HEK293 (cell line): ENCODE measurements around the gene CPT1A.

Experiments used
- CTCF ChIA-PET: fragments of 350-600 bp; formaldehyde crosslinking; extraction: SDS; loops from one replicate; lab custom pipeline; 2021; ENCODE audit warnings: antibody characterized with exemption; lab: Yijun Ruan, JAX
- POLR2A ChIA-PET: fragments of 300-600 bp; formaldehyde crosslinking; extraction: SDS; loops from one replicate; lab custom pipeline; 2020; ENCODE audit warnings: antibody characterized with exemption, inconsistent platforms; lab: Yijun Ruan, JAX
- H3K27ac ChIP-seq: fragments of 200-500 bp; sonication (Bioruptor generic); 2 replicates; pipeline ENCODE4 v1.5.1; 2014; ENCODE audit warnings: low read depth, low read length, control low read depth, inconsistent platforms; ENCODE audit errors: extremely low read depth
- H3K36me3 ChIP-seq, 2 experiments: fragments of 200-500 bp in 1 of 2; sonication (Bioruptor generic) in 1 of 2; 1 replicate in 1 of 2; 2 replicates in 1 of 2; pipeline ENCODE4 v1.5.1; 2014 to 2017; ENCODE audit warnings: inconsistent platforms in 2 of 2, low read length in 2 of 2; ENCODE audit not compliant: control insufficient read depth in 2 of 2, insufficient read depth in 1 of 2
- H3K4me1 ChIP-seq: fragments of 200-500 bp; sonication (Bioruptor generic); 2 replicates; pipeline ENCODE4 v1.5.1; 2014; ENCODE audit warnings: mild to moderate bottlenecking, low read length, inconsistent platforms; ENCODE audit not compliant: control insufficient read depth, insufficient read depth
- H3K4me3 ChIP-seq: 2 replicates; pipeline ENCODE4 v1.5.1; 2011; ENCODE audit warnings: low read depth, mild to moderate bottlenecking, control low read depth, low read length, moderate library complexity
- H3K9me3 ChIP-seq: fragments of 200-500 bp; sonication (Bioruptor generic); 2 replicates; pipeline ENCODE4 v1.5.1; 2014; ENCODE audit warnings: low read depth, low read length, inconsistent platforms; ENCODE audit not compliant: control insufficient read depth, insufficient read depth
- KLF1 ChIP-seq: fragments of 450-650 bp; formaldehyde crosslinking; IDR thresholded peaks from 2 replicates; pipeline ENCODE4 v1.5.1; 2016; ENCODE audit warnings: missing biosample characterization, missing genetic modification characterization
- PATZ1 ChIP-seq: fragments of 450-650 bp; formaldehyde crosslinking; IDR thresholded peaks from 2 replicates; pipeline ENCODE4 v1.5.1; 2016; ENCODE audit warnings: missing biosample characterization, missing genetic modification characterization
- ZBTB26 ChIP-seq: fragments of 450-650 bp; formaldehyde crosslinking; optimal IDR thresholded peaks from 2 replicates; pipeline ENCODE3; 2016; ENCODE audit warnings: missing biosample characterization, mild to moderate bottlenecking, missing genetic modification characterization
- ZBTB6 ChIP-seq: fragments of 450-650 bp; formaldehyde crosslinking; IDR thresholded peaks from 2 replicates; pipeline ENCODE4 v1.5.1; 2017; ENCODE audit warnings: missing biosample characterization, missing genetic modification characterization
- ZFP3 ChIP-seq: fragments of 450-650 bp; formaldehyde crosslinking; IDR thresholded peaks from 2 replicates; pipeline ENCODE4 v1.5.1; 2016; ENCODE audit warnings: low read depth, missing biosample characterization, missing genetic modification characterization
- ZFP37 ChIP-seq: fragments of 450-650 bp; formaldehyde crosslinking; IDR thresholded peaks from 2 replicates; pipeline ENCODE4 v1.5.1; 2016; ENCODE audit warnings: missing biosample characterization, missing genetic modification characterization
- ZFP41 ChIP-seq: fragments of 450-650 bp; formaldehyde crosslinking; IDR thresholded peaks from 2 replicates; pipeline ENCODE4 v1.5.1; 2016; ENCODE audit warnings: missing biosample characterization, missing genetic modification characterization, borderline replicate concordance
- ZNF10 ChIP-seq: fragments of 450-650 bp; formaldehyde crosslinking; IDR thresholded peaks from 2 replicates; pipeline ENCODE4 v1.5.1; 2017; ENCODE audit warnings: missing biosample characterization, missing genetic modification characterization
- ZNF133 ChIP-seq: fragments of 450-650 bp; formaldehyde crosslinking; IDR thresholded peaks from 2 replicates; pipeline ENCODE4 v1.5.1; 2016; ENCODE audit warnings: missing biosample characterization, missing genetic modification characterization
- ZNF146 ChIP-seq: fragments of 450-650 bp; formaldehyde crosslinking; IDR thresholded peaks from 2 replicates; pipeline ENCODE4 v1.5.1; 2016; ENCODE audit warnings: missing biosample characterization, missing genetic modification characterization
- ZNF184 ChIP-seq: fragments of 450-650 bp; IDR thresholded peaks from 2 replicates; pipeline ENCODE4 v1.5.1; 2018; ENCODE audit warnings: missing biosample characterization, mild to moderate bottlenecking, missing genetic modification characterization
- ZNF19 ChIP-seq: fragments of 450-650 bp; formaldehyde crosslinking; IDR thresholded peaks from 2 replicates; pipeline ENCODE4; 2016; ENCODE audit warnings: missing biosample characterization, missing genetic modification characterization, low read depth
- ZNF2 ChIP-seq: fragments of 450-650 bp; formaldehyde crosslinking; IDR thresholded peaks from 2 replicates; pipeline ENCODE4 v1.5.1; 2016; ENCODE audit warnings: missing biosample characterization, missing genetic modification characterization
- ZNF202 ChIP-seq: fragments of 450-650 bp; formaldehyde crosslinking; IDR thresholded peaks from 2 replicates; pipeline ENCODE4 v1.5.1; 2016; ENCODE audit warnings: missing biosample characterization, missing genetic modification characterization, borderline replicate concordance
- ZNF335 ChIP-seq: fragments of 450-650 bp; formaldehyde crosslinking; conservative IDR thresholded peaks from 2 replicates; pipeline ENCODE4 v1.5.1; 2016; ENCODE audit warnings: missing biosample characterization, missing genetic modification characterization
- ZNF350 ChIP-seq: fragments of 450-650 bp; formaldehyde crosslinking; IDR thresholded peaks from 2 replicates; pipeline ENCODE4 v1.5.0; 2017; ENCODE audit warnings: missing biosample characterization, mild to moderate bottlenecking, missing genetic modification characterization
- ZNF426 ChIP-seq: fragments of 450-650 bp; formaldehyde crosslinking; IDR thresholded peaks from 2 replicates; pipeline ENCODE4 v1.5.1; 2017; ENCODE audit warnings: missing biosample characterization, missing genetic modification characterization, mild to moderate bottlenecking, inconsistent platforms, moderate library complexity
- ZNF560 ChIP-seq: fragments of 450-650 bp; formaldehyde crosslinking; IDR thresholded peaks from 2 replicates; pipeline ENCODE4 v1.5.1; 2017; ENCODE audit warnings: missing biosample characterization, missing genetic modification characterization, borderline replicate concordance
- ZNF624 ChIP-seq: fragments of 450-650 bp; formaldehyde crosslinking; IDR thresholded peaks from 2 replicates; pipeline ENCODE4 v1.5.1; 2017; ENCODE audit warnings: missing biosample characterization, missing genetic modification characterization
- ZNF692 ChIP-seq: fragments of 450-650 bp; formaldehyde crosslinking; IDR thresholded peaks from 2 replicates; pipeline ENCODE4 v1.5.1; 2016; ENCODE audit warnings: missing biosample characterization, missing genetic modification characterization
- TF ChIP-seq, protein P1 (sequence below): fragments of 450-650 bp; formaldehyde crosslinking; conservative IDR thresholded peaks from 2 replicates; pipeline ENCODE4 v1.5.1; 2016; ENCODE audit warnings: low read depth, missing biosample characterization, missing genetic modification characterization

CPT1A gene

DNA sequence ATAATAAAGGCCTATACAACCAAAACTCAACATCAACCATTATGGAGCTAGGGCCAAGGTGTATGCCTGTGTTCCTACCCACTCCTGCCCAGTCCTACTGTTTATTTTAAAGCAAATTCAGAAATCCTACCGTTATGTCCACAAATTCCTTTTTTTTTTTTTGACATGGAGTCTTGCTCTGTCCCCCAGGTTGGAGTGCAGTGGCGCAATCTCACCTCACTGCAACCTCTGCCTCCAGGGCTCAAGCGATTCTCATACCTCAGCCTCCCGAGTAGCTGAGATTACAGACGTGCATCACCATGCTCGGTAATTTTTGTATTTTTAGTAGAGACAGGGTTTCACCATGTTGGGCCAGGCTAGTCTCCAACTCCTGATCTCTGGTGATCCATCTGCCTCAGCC is 3.1 kb upstream of the CPT1A start (continued):
- no peak for TF ChIP-seq ZBTB26 (tag by site-specific recombination)
- TF ChIP-seq ZNF560: no peak
- no peak for TF ChIP-seq ZNF184

DNA sequence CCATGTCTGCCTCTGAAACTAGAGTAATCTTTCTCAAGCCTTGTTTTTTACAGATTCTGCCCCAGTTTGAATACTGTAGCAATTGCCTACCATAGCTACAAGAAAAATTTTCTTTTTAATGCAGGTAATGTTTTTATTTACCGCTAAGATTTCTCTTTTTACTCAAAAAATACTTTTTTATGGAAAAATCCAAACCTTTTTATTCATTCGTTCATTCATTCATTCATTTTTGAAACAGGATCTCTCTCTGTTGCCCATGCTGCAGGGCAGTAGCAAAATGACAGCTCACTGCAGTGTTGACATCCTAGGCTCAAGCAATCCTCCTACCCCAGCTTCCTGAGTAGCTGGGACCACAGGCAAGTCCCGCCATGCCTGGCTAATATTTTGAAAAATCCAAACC is 2.7 kb upstream of the CPT1A start:
- no peaks in the 10 kb centered on the region for H3K4me1 ChIP-seq
- H3K27ac ChIP-seq: no peak overlapping the region
- H3K4me3 ChIP-seq: no peak overlapping the region
- no peaks in the 10 kb centered on the region for H3K9me3 ChIP-seq
- POLR2A ChIA-PET: no interaction called here
- H3K36me3 ChIP-seq: no peaks in the 10 kb centered on the region
- CTCF ChIA-PET: interaction anchor here (0.6 to 0.7 kb wide), 3 partner anchors 22 to 143 kb away, joined by 3 read pairs; no protein-coding TSS in a partner anchor
- no peak for TF ChIP-seq ZNF350 (tag by site-specific recombination)
- TF ChIP-seq ZNF335 (tag by site-specific recombination): peak; percentile 45; the same call in 1 of the 2 replicates
- TF ChIP-seq ZFP3 (tag by site-specific recombination): no peak
- TF ChIP-seq, all 188 proteins: peak for 1

DNA sequence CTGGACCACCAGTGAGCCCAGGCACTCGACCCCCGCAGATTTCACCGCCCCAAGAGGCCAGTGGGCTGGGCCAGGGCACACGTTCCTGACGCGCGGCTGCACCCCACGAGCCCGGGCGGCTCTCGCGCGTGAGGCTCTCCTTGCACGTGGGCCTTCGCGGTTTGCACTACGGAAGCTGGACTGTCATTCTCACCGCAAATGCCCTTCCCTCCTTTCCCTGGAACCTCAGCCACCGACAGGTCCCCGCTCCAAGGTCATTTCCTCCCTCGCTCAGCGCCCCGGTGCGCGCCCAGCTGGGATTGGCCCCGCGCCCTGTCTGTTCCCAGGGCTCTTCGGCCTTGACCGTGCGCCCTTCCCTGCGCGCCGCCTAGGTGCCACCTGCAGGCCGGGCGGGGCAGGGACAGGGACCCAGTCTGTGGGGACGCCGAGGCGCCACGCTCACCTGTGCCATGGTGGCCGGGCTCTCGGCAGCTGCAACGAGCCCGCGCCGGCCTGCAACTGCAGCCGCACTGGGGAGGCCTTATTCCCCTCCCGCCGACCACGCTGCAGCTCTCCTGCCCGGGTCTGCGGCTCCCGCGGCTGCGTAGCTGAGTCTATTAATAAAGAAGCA is 2.1 kb upstream of the CPT1A start:
- H3K36me3 ChIP-seq: no peaks in the 10 kb centered on the region
- 0 out of 2 replicates have a peak overlapping the region, but pooled peaks have one; percentile 5 for H3K4me3 ChIP-seq
- peaks cover under 1% of the 10 kb centered on the region; the same call in 1 of the 2 replicates for H3K4me1 ChIP-seq
- no peak overlapping the region for H3K27ac ChIP-seq
- ChIA-PET POLR2A (no interaction called here), CTCF (interaction anchor here (0.5 to 0.6 kb wide), 2 partner anchors 26 to 107 kb away, joined by 3 to 5 read pairs; no protein-coding TSS in a partner anchor)
- no peaks in the 10 kb centered on the region for H3K9me3 ChIP-seq
- TF ChIP-seq PATZ1 (tag by site-specific recombination) (peak; percentile 50), ZNF624 (tag by site-specific recombination) (no peak), ZNF426 (tag by site-specific recombination) (no peak), ZFP41 (tag by site-specific recombination) (no peak), ZNF146 (tag by site-specific recombination) (no peak), ZNF560 (no peak), ZNF19 (tag by site-specific recombination) (no peak), ZBTB6 (tag by site-specific recombination) (no peak), ZFP37 (no peak), ZNF202 (tag by site-specific recombination) (no peak), ZNF133 (no peak), ZNF10 (tag by site-specific recombination) (no peak), ZNF350 (tag by site-specific recombination) (no peak), ZNF692 (tag by site-specific recombination) (no peak), KLF1 (tag by site-specific recombination) (peak; percentile 38; the same call in 1 of the 2 replicates), ZNF2 (tag by site-specific recombination) (0 out of 2 replicates have a peak, but pooled peaks have one; percentile 36)
- TF ChIP-seq, protein P1, sequence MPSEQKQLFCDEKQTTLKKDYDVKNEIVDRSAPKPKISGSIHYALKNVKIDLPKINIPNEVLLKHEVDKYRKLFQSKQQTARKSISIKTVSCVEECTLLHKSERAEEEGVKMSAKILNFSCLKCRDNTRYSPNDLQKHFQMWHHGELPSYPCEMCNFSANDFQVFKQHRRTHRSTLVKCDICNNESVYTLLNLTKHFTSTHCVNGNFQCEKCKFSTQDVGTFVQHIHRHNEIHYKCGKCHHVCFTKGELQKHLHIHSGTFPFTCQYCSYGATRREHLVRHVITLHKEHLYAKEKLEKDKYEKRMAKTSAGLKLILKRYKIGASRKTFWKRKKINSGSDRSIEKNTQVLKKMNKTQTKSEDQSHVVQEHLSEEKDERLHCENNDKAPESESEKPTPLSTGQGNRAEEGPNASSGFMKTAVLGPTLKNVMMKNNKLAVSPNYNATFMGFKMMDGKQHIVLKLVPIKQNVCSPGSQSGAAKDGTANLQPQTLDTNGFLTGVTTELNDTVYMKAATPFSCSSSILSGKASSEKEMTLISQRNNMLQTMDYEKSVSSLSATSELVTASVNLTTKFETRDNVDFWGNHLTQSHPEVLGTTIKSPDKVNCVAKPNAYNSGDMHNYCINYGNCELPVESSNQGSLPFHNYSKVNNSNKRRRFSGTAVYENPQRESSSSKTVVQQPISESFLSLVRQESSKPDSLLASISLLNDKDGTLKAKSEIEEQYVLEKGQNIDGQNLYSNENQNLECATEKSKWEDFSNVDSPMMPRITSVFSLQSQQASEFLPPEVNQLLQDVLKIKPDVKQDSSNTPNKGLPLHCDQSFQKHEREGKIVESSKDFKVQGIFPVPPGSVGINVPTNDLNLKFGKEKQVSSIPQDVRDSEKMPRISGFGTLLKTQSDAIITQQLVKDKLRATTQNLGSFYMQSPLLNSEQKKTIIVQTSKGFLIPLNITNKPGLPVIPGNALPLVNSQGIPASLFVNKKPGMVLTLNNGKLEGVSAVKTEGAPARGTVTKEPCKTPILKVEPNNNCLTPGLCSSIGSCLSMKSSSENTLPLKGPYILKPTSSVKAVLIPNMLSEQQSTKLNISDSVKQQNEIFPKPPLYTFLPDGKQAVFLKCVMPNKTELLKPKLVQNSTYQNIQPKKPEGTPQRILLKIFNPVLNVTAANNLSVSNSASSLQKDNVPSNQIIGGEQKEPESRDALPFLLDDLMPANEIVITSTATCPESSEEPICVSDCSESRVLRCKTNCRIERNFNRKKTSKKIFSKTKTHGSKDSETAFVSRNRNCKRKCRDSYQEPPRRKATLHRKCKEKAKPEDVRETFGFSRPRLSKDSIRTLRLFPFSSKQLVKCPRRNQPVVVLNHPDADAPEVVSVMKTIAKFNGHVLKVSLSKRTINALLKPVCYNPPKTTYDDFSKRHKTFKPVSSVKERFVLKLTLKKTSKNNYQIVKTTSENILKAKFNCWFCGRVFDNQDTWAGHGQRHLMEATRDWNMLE (tag by site-specific recombination): no peak
